WTC11 (cell line): ENCODE results near the gene PLXNB2. TPM values are rescaled to one million over a fixed set of nuclear protein-coding genes. Genes with fewer than 3 reads are reported as not detected.
A peak's percentile ranks its signal among the peaks of the same experiment; 100 is the strongest.

Experiments used
- ATAC-seq: fragments of 200-7000 bp; cut with Tn5 transposase; 2 replicates; pipeline ENCODE4 v1.10.0; 2021; ENCODE audit warnings: mild to moderate bottlenecking, moderate library complexity
- CTCF ChIA-PET: fragments of 300-600 bp; sonication (Branson Sonifier 250); formaldehyde crosslinking; loops from one replicate; lab custom pipeline; 2021; ENCODE audit warnings: antibody characterized with exemption; lab: Charles Lee
- POLR2A ChIA-PET: fragments of 350-600 bp; sonication (Branson Sonifier 250); formaldehyde crosslinking; loops from one replicate; lab custom pipeline; 2021; ENCODE audit warnings: antibody characterized with exemption; lab: Charles Lee
- DNase-seq: peaks from one replicate; pipeline ENCODE4 v3.0.0; 2021; ENCODE audit warnings: low spot score
- H3K27ac Mint-ChIP-seq: 2 replicates; pipeline ENCODE4 v1.8.0; 2021; ENCODE audit warnings: mixed read lengths
- H3K27me3 Mint-ChIP-seq: 2 replicates; pipeline ENCODE4 v1.8.0; 2021; ENCODE audit warnings: low read depth, mild to moderate bottlenecking, moderate library complexity, mixed read lengths
- H3K36me3 Mint-ChIP-seq: 2 replicates; pipeline ENCODE4 v1.8.0; 2021; ENCODE audit warnings: mixed read lengths
- H3K4me1 Mint-ChIP-seq: 2 replicates; pipeline ENCODE4 v1.8.0; 2022; ENCODE audit warnings: mixed read lengths
- H3K4me3 Mint-ChIP-seq: 2 replicates; pipeline ENCODE4 v1.8.0; 2021; ENCODE audit warnings: mild to moderate bottlenecking, moderate library complexity, mixed read lengths
- H3K9me3 Mint-ChIP-seq: 2 replicates; pipeline ENCODE4 v1.8.0; 2021; ENCODE audit warnings: mixed read lengths
- AR ChIP-seq: fragments of 250-450 bp; sonication (Bioruptor Pico); IDR thresholded peaks from 2 replicates; pipeline ENCODE4 v1.9.0; 2021; ENCODE audit warnings: mild to moderate bottlenecking
- CDX4 ChIP-seq: fragments of 250-450 bp; sonication (Bioruptor Pico); IDR thresholded peaks from 2 replicates; pipeline ENCODE4 v1.9.0; 2021; ENCODE audit warnings: moderate library complexity, mild to moderate bottlenecking, inconsistent platforms, borderline replicate concordance
- CREM ChIP-seq: sonication (generic); formaldehyde crosslinking; IDR thresholded peaks from 2 replicates; pipeline ENCODE4 v1.8.1; 2022; ENCODE audit warnings: mild to moderate bottlenecking, missing genetic modification reagents, moderate library complexity
- EMX1 ChIP-seq: fragments of 250-450 bp; sonication (Bioruptor Pico); IDR thresholded peaks from 2 replicates; pipeline ENCODE4 v1.8.0; 2021; ENCODE audit warnings: mild to moderate bottlenecking
- ERG ChIP-seq: fragments of 250-450 bp; sonication (Bioruptor Pico); IDR thresholded peaks from 2 replicates; pipeline ENCODE4 v1.8.0; 2021; ENCODE audit warnings: mild to moderate bottlenecking
- ESRRA ChIP-seq: sonication (generic); formaldehyde crosslinking; IDR thresholded peaks from 2 replicates; pipeline ENCODE4 v1.8.1; 2022; ENCODE audit warnings: mild to moderate bottlenecking, missing genetic modification reagents, borderline replicate concordance
- ETV6 ChIP-seq: sonication (generic); formaldehyde crosslinking; IDR thresholded peaks from 2 replicates; pipeline ENCODE4 v1.8.1; 2022; ENCODE audit warnings: mild to moderate bottlenecking, missing genetic modification reagents
- HMGXB4 ChIP-seq: sonication (generic); formaldehyde crosslinking; IDR thresholded peaks from 2 replicates; pipeline ENCODE4 v1.8.1; 2023; ENCODE audit warnings: mild to moderate bottlenecking, moderate library complexity, missing genetic modification reagents
- JUN ChIP-seq: sonication (generic); formaldehyde crosslinking; IDR thresholded peaks from 2 replicates; pipeline ENCODE4 v1.8.0; 2023; ENCODE audit warnings: mild to moderate bottlenecking, missing genetic modification reagents
- MXD4 ChIP-seq: fragments of 250-450 bp; sonication (Bioruptor Pico); IDR thresholded peaks from 2 replicates; pipeline ENCODE4 v1.8.0; 2021; ENCODE audit warnings: mild to moderate bottlenecking, moderate library complexity, borderline replicate concordance
- MYBL2 ChIP-seq: sonication (generic); formaldehyde crosslinking; IDR thresholded peaks from 2 replicates; pipeline ENCODE4 v1.8.1; 2023; ENCODE audit warnings: mild to moderate bottlenecking, moderate library complexity, missing genetic modification reagents
- NR1H2 ChIP-seq: sonication (generic); formaldehyde crosslinking; IDR thresholded peaks from 2 replicates; pipeline ENCODE4 v1.9.0; 2021; ENCODE audit warnings: mild to moderate bottlenecking, moderate library complexity, missing genetic modification reagents
- NR3C1 ChIP-seq: sonication (generic); formaldehyde crosslinking; conservative IDR thresholded peaks from 2 replicates; pipeline ENCODE4 v1.8.1; 2023; ENCODE audit warnings: low read depth, mild to moderate bottlenecking, missing genetic modification reagents
- PREB ChIP-seq: sonication (generic); formaldehyde crosslinking; IDR thresholded peaks from 2 replicates; pipeline ENCODE4 v1.8.1; 2022; ENCODE audit warnings: mild to moderate bottlenecking, missing genetic modification reagents, moderate library complexity, borderline replicate concordance
- PRRX2 ChIP-seq: fragments of 250-450 bp; sonication (Bioruptor Pico); IDR thresholded peaks from 2 replicates; pipeline ENCODE4 v1.8.0; 2021; ENCODE audit warnings: mild to moderate bottlenecking
- RORB ChIP-seq: fragments of 250-450 bp; sonication (Bioruptor Pico); IDR thresholded peaks from 2 replicates; pipeline ENCODE4 v1.9.0; 2021; ENCODE audit warnings: mild to moderate bottlenecking
- SMAD3 ChIP-seq: sonication (generic); formaldehyde crosslinking; IDR thresholded peaks from 2 replicates; pipeline ENCODE4 v1.8.0; 2022; ENCODE audit warnings: missing genetic modification reagents, mild to moderate bottlenecking, borderline replicate concordance
- SP1 ChIP-seq: sonication (generic); formaldehyde crosslinking; conservative IDR thresholded peaks from 2 replicates; pipeline ENCODE4 v1.8.1; 2022; ENCODE audit warnings: missing genetic modification reagents
- STAT6 ChIP-seq: sonication (generic); formaldehyde crosslinking; conservative IDR thresholded peaks from 2 replicates; pipeline ENCODE4 v1.8.1; 2023; ENCODE audit warnings: mild to moderate bottlenecking, low read depth, missing genetic modification reagents, moderate library complexity
- TEAD1 ChIP-seq: sonication (generic); formaldehyde crosslinking; IDR thresholded peaks from 2 replicates; pipeline ENCODE4 v1.8.0; 2022; ENCODE audit warnings: mild to moderate bottlenecking, missing genetic modification reagents
- ZBTB43 ChIP-seq: sonication (generic); formaldehyde crosslinking; IDR thresholded peaks from 2 replicates; pipeline ENCODE4 v1.8.1; 2023; ENCODE audit warnings: mild to moderate bottlenecking, missing genetic modification reagents
- ZNF219 ChIP-seq: sonication (generic); formaldehyde crosslinking; IDR thresholded peaks from 2 replicates; pipeline ENCODE4 v1.8.0; 2023; ENCODE audit warnings: missing genetic modification reagents, mild to moderate bottlenecking, borderline replicate concordance
- ZNF232 ChIP-seq: sonication (generic); formaldehyde crosslinking; IDR thresholded peaks from 2 replicates; pipeline ENCODE4 v1.8.0; 2022; ENCODE audit warnings: mild to moderate bottlenecking, missing genetic modification reagents
- ZNF396 ChIP-seq: fragments of 250-450 bp; sonication (Bioruptor Pico); IDR thresholded peaks from 2 replicates; pipeline ENCODE4 v1.8.0; 2021; ENCODE audit warnings: mild to moderate bottlenecking, moderate library complexity, borderline replicate concordance
- ZNF416 ChIP-seq: fragments of 250-450 bp; sonication (Bioruptor Pico); IDR thresholded peaks from 2 replicates; pipeline ENCODE4 v1.9.0; 2021; ENCODE audit warnings: mild to moderate bottlenecking, inconsistent platforms
- total RNA-seq: library from RNA; stranded (reverse); gene quantifications from 3 replicates; pipeline ENCODE4 v1.2.3, GENCODE V29; 2021

The PLXNB2 gene
- total RNA-seq, 1 experiment from 2014 or later, result 113 TPM

- TF ChIP-seq CREM (CRISPR knock-in tag) (no peak), EMX1 (no peak), MXD4 (no peak), ZNF232 (no peak), MYBL2 (CRISPR knock-in tag) (no peak), ESRRA (no peak), ZNF396 (CRISPR knock-in tag) (no peak)
- TF ChIP-seq, all 79 proteins: peak for 0
These were observed 20.2 kb upstream of the PLXNB2 start (continued) for GRCh38 chr22:50327711-50328019.

GRCh38 chr22:50326956-50327710, 19.7 kb upstream of the PLXNB2 start, which contains the start of gene DENND6B:
Gene DENND6B (minus strand): TSS chr22:50327012. CDS start chr22:50326988, 24 bp downstream.
- POLR2A ChIA-PET, result no interaction called here
- ATAC-seq (peak; percentile 92), DNase-seq (peak; percentile 77)
- H3K27me3 Mint-ChIP-seq, result peaks cover 28% of the 10 kb centered on the region
- no peak within 1 kb of the TSS; the same call in 1 of the 2 replicates for H3K27ac Mint-ChIP-seq
- no peaks in the 10 kb centered on the region for H3K36me3 Mint-ChIP-seq
- H3K4me3 Mint-ChIP-seq, result peak within 1 kb of the TSS; percentile 87
- no peaks in the 10 kb centered on the region for H3K9me3 Mint-ChIP-seq
- CTCF ChIA-PET, result interaction anchor here (0.6 to 4.9 kb wide), 26 partner anchors 10 to 268 kb away, joined by 3 to 41 read pairs (median 4); partner anchors contain the start of genes HDAC10, MAPK12 and PLXNB2
- peaks cover 3% of the 10 kb centered on the region; the same call in 1 of the 2 replicates for H3K4me1 Mint-ChIP-seq
- TF ChIP-seq ZNF219 (CRISPR knock-in tag) (no peak), ZNF416 (CRISPR knock-in tag) (no peak), RORB (no peak), AR (CRISPR knock-in tag) (no peak), HMGXB4 (CRISPR knock-in tag) (peak; percentile 91), PRRX2 (CRISPR knock-in tag) (no peak), ETV6 (CRISPR knock-in tag) (peak; percentile 31; the same call in 1 of the 2 replicates), CDX4 (CRISPR knock-in tag) (no peak), PREB (CRISPR knock-in tag) (no peak), NR3C1 (CRISPR knock-in tag) (no peak), SP1 (CRISPR knock-in tag) (peak; percentile 70), NR1H2 (CRISPR knock-in tag) (no peak), ZBTB43 (no peak), ZNF232 (no peak), STAT6 (CRISPR knock-in tag) (no peak), JUN (CRISPR knock-in tag) (no peak), TEAD1 (CRISPR knock-in tag) (no peak), ERG (CRISPR knock-in tag) (no peak), SMAD3 (CRISPR knock-in tag) (no peak)
